ENCODE results near the gene GTF2A1.

- TF ChIP-seq SP1 (IDR thresholded peaks at IDR 0.05) (no peak), TARDBP (IDR thresholded peaks at IDR 0.05) (no peak)
Measured at GRCh38 chr14:81170829-81171195, 49.9 kb downstream of the GTF2A1 start.

Data from HEK293T (cell line).